SK-N-SH (cell line): ENCODE data around the gene NBEA.

ENCODE experiments used
- CTCF ChIP-seq: fragments of 200-600 bp; sonication (generic); IDR thresholded peaks from 2 replicates; pipeline ENCODE4 v1.6.1; 2017; ENCODE audit warnings: antibody characterized with exemption, mild to moderate bottlenecking, moderate library complexity
- EZH2phosphoT487 ChIP-seq: fragments of 200-600 bp; sonication (generic); IDR thresholded peaks from 2 replicates; pipeline ENCODE4 v1.6.1; 2017; ENCODE audit warnings: low read depth, mixed run types, mild to moderate bottlenecking, antibody characterized with exemption, moderate library complexity, borderline replicate concordance
- JUND ChIP-seq: IDR thresholded peaks from 2 replicates; pipeline ENCODE4 v1.4.0; 2012
- POLR2AphosphoS5 ChIP-seq: IDR thresholded peaks from 2 replicates; pipeline ENCODE4 v1.6.1; 2012; ENCODE audit warnings: low read depth, low read length
- RXRA ChIP-seq: IDR thresholded peaks from 2 replicates; pipeline ENCODE4 v1.4.0; 2012; ENCODE audit warnings: low read depth, mild to moderate bottlenecking, borderline replicate concordance
- SMC3 ChIP-seq: IDR thresholded peaks from 2 replicates; pipeline ENCODE4 v1.6.1; 2012; ENCODE audit warnings: low read depth, low read length, improper control_type of control experiment
- TEAD4 ChIP-seq: IDR thresholded peaks from 2 replicates; pipeline ENCODE4 v1.4.0; 2012; ENCODE audit warnings: mild to moderate bottlenecking, borderline replicate concordance; ENCODE audit not compliant: insufficient read depth
- YY1 ChIP-seq: IDR thresholded peaks from 2 replicates; pipeline ENCODE4 v1.4.0; 2012; ENCODE audit warnings: low read depth, mild to moderate bottlenecking
- ZBTB33 ChIP-seq: IDR thresholded peaks from 2 replicates; pipeline ENCODE4 v1.4.0; 2012; ENCODE audit warnings: low read depth, borderline replicate concordance
- TF ChIP-seq, protein P1 (sequence below): fragments of 150-350 bp; IDR thresholded peaks from 2 replicates; pipeline ENCODE4 v1.6.1; 2016; ENCODE audit warnings: mild to moderate bottlenecking, low read depth, low read length

- no peak for TF ChIP-seq JUND
- TF ChIP-seq EZH2phosphoT487: no peak
- TF ChIP-seq POLR2AphosphoS5: no peak
- TF ChIP-seq CTCF: no peak
- TF ChIP-seq YY1: no peak
- TF ChIP-seq, protein P1, sequence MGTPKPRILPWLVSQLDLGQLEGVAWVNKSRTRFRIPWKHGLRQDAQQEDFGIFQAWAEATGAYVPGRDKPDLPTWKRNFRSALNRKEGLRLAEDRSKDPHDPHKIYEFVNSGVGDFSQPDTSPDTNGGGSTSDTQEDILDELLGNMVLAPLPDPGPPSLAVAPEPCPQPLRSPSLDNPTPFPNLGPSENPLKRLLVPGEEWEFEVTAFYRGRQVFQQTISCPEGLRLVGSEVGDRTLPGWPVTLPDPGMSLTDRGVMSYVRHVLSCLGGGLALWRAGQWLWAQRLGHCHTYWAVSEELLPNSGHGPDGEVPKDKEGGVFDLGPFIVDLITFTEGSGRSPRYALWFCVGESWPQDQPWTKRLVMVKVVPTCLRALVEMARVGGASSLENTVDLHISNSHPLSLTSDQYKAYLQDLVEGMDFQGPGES: no peak
- TF ChIP-seq ZBTB33: no peak
- TF ChIP-seq TEAD4: no peak
- TF ChIP-seq SMC3: no peak
- TF ChIP-seq RXRA: no peak
These were observed 774.7 kb downstream of the NBEA start for GRCh38 chr13:35716729-35717128.
